CD4-positive, alpha-beta T cell (primary cell): ENCODE measurements around the gene C1orf94. TPM values are rescaled to one million over a fixed set of nuclear protein-coding genes. Genes with fewer than 3 reads are reported as not detected.

Experiments used
- ATAC-seq: fragments of 200-7000 bp; cut with Tn5 transposase; one replicate; pipeline ENCODE4 v1.10.0; 2022; ENCODE audit warnings: mild to moderate bottlenecking; ENCODE audit not compliant: poor library complexity
- CTCF ChIA-PET: fragments of 350-600 bp; sonication (Branson Sonifier 250); formaldehyde crosslinking; loops from one replicate; lab custom pipeline; 2021; ENCODE audit warnings: antibody characterized with exemption, inconsistent platforms; lab: Charles Lee
- POLR2A ChIA-PET: fragments of 350-600 bp; sonication (Branson Sonifier 250); formaldehyde crosslinking; loops from one replicate; lab custom pipeline; 2021; ENCODE audit warnings: antibody characterized with exemption, inconsistent platforms; lab: Charles Lee
- DNase-seq, 14 experiments: peaks; one replicate each; pipeline ENCODE4 v3.0.0-alpha.2; 2013 to 2020; ENCODE audit warnings: mixed read lengths in 2 of 14
- H3K27ac ChIP-seq, 2 donors: one replicate each; pipeline versions ENCODE4 v1.5.1 to v1.7.0; 2013; ENCODE audit warnings: low read length in 2 of 2, low read depth in 1 of 2, mild to moderate bottlenecking in 1 of 2
- H3K27me3 ChIP-seq, 2 experiments: 1 replicate in 1 of 2; 2 replicates in 1 of 2; pipeline versions ENCODE4 v1.6.1 to v1.7.0; 2013; ENCODE audit warnings: low read length in 2 of 2, control low read depth in 1 of 2, mild to moderate bottlenecking in 1 of 2, moderate library complexity in 1 of 2; ENCODE audit not compliant: insufficient read depth in 2 of 2, control insufficient read depth in 1 of 2
- H3K36me3 ChIP-seq: one replicate; pipeline ENCODE4 v1.6.1; 2013; ENCODE audit warnings: low read length, control low read depth; ENCODE audit not compliant: insufficient read depth
- H3K4me1 ChIP-seq: one replicate; pipeline ENCODE4 v1.6.1; 2013; ENCODE audit warnings: low read length, control low read depth; ENCODE audit not compliant: insufficient read depth
- H3K4me3 ChIP-seq: one replicate; pipeline ENCODE4 v1.5.1; 2013; ENCODE audit warnings: mild to moderate bottlenecking, low read length, moderate library complexity
- H3K9me3 ChIP-seq, 2 experiments: 1 replicate in 1 of 2; 2 replicates in 1 of 2; pipeline versions ENCODE4 v1.6.1 to v1.7.0; 2013; ENCODE audit warnings: low read length in 2 of 2, mild to moderate bottlenecking in 2 of 2, control low read depth in 1 of 2, moderate library complexity in 1 of 2; ENCODE audit not compliant: control insufficient read depth in 1 of 2, insufficient read depth in 1 of 2
- H3K27ac Mint-ChIP-seq: one replicate; pipeline ENCODE4 v1.8.0; 2020; ENCODE audit warnings: mixed read lengths
- H3K27me3 Mint-ChIP-seq: one replicate; pipeline ENCODE4 v1.8.0; 2021; ENCODE audit warnings: mixed read lengths
- H3K36me3 Mint-ChIP-seq: one replicate; pipeline ENCODE4 v1.8.0; 2021; ENCODE audit warnings: low read depth, mixed read lengths
- H3K4me1 Mint-ChIP-seq: one replicate; pipeline ENCODE4 v1.8.0; 2021; ENCODE audit warnings: low read depth, mixed read lengths
- H3K4me3 Mint-ChIP-seq: one replicate; pipeline ENCODE4 v1.8.0; 2020; ENCODE audit warnings: mild to moderate bottlenecking, mixed read lengths
- H3K9me3 Mint-ChIP-seq: one replicate; pipeline ENCODE4 v1.8.0; 2020; ENCODE audit warnings: mixed read lengths
- intact Hi-C, 2 experiments: fragments of 100-400 bp; cut with DNase I in 1 of 2; cut with micrococcal nuclease in 1 of 2; formaldehyde crosslinking; loops; one replicate each; pipeline versions ENCODE4 v1.15.1 to v1.9.0; 2023 to 2025; cut with DNase I, micrococcal nuclease
- total RNA-seq, 174 experiments: library from RNA in 2 of 174; stranded (reverse) in 2 of 174; gene quantifications; one replicate each; pipeline ENCODE4 v1.2.3 and lab custom pipeline; 2021 to 2026
- TF ChIP-seq, protein P1 (sequence below): fragments of 200-600 bp; IDR thresholded peaks from one replicate; pipeline ENCODE4 v1.8.0; 2022; ENCODE audit warnings: antibody characterized with exemption, mild to moderate bottlenecking

C1orf94 gene
- total RNA-seq, 2 experiments from 2014 or later, result not detected

DNA sequence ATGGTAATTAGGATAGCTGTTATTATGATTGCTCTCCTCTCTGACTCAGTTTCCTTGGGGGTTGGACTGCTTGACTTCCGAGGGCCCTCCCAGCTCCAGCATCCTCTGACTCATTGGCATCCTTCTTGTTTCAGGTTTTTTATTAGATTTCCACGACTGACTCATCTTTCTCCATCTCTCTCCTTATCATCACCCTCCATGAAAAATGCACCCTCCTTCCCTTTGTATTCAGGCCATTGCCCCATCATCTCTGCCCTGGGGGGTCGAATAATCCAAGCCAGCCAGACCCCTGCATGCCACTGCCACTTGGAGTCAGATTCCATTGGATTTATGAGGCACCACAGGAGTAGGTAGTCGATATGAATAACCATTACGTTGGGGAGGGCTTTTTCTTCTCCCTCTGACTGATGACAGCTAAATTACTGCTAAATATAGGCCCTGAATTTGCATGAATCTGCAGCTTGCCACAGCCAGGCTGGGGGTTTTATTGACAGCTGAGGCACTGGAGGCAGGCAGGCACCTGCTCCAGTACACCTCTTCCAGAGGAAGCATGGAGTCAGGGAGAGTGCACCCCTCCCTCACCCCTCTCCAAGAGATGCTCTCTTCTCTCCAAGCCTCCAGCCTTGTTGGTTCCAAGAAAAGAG lies 91.7 kb downstream of the C1orf94 start:
- ChIA-PET CTCF (no interaction called here), POLR2A (no interaction called here)
- ATAC-seq (no peak), DNase-seq (no peak)
- Mint-ChIP-seq H3K36me3 (no peaks in the 10 kb centered on the region), H3K27me3 (peaks cover 34% of the 10 kb centered on the region), H3K27ac (no peak overlapping the region), H3K9me3 (no peaks in the 10 kb centered on the region), H3K4me3 (no peak overlapping the region), H3K4me1 (no peaks in the 10 kb centered on the region)
- H3K36me3 ChIP-seq, result no peaks in the 10 kb centered on the region
- no peak overlapping the region for H3K4me3 ChIP-seq
- peaks cover 0 to 9% of the 10 kb centered on the region in 2 experiments for H3K9me3 ChIP-seq
- TF ChIP-seq, protein P1, sequence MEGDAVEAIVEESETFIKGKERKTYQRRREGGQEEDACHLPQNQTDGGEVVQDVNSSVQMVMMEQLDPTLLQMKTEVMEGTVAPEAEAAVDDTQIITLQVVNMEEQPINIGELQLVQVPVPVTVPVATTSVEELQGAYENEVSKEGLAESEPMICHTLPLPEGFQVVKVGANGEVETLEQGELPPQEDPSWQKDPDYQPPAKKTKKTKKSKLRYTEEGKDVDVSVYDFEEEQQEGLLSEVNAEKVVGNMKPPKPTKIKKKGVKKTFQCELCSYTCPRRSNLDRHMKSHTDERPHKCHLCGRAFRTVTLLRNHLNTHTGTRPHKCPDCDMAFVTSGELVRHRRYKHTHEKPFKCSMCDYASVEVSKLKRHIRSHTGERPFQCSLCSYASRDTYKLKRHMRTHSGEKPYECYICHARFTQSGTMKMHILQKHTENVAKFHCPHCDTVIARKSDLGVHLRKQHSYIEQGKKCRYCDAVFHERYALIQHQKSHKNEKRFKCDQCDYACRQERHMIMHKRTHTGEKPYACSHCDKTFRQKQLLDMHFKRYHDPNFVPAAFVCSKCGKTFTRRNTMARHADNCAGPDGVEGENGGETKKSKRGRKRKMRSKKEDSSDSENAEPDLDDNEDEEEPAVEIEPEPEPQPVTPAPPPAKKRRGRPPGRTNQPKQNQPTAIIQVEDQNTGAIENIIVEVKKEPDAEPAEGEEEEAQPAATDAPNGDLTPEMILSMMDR, result no peak
- intact Hi-C loops, result no loop called here
- no peak overlapping the region for H3K27ac ChIP-seq
- H3K27me3 ChIP-seq, result peaks cover 0 to 4% of the 10 kb centered on the region in 2 experiments
- no peaks in the 10 kb centered on the region for H3K4me1 ChIP-seq

Other genes starting within 250 kb of the C1orf94 start
- not detected for gene CSMD2, start 11.7 kb upstream of the C1orf94 start, total RNA-seq